Measurements from ENCODE around the gene CDKN2AIPNL.
"Not testable (repeated sequence)": the region's sequence is repeated elsewhere in the genome, so short reads cannot be mapped to it uniquely, and the experiment has no call there.

Gene CDKN2AIPNL

GRCh38 chr5:134437847-134438581, 26.3 kb upstream of the CDKN2AIPNL start:
- peak; percentile 27 for DNase-seq (ENCODE audit: low spot score)

GRCh38 chr5:134437340-134437846, 25.7 kb upstream of the CDKN2AIPNL start:
- no peak for DNase-seq (ENCODE audit: low spot score)

- no peak for DNase-seq (ENCODE audit: low spot score)
These were observed 25.1 kb upstream of the CDKN2AIPNL start for GRCh38 chr5:134436523-134437339.

- no peak for DNase-seq (ENCODE audit: low spot score)
These were observed 23.9 kb upstream of the CDKN2AIPNL start for GRCh38 chr5:134435560-134435959.

- no peak for DNase-seq (ENCODE audit: low spot score)
These were observed 21.1 kb upstream of the CDKN2AIPNL start for GRCh38 chr5:134432677-134433359.

GRCh38 chr5:134432174-134432573, 20.5 kb upstream of the CDKN2AIPNL start:
- no peak for DNase-seq (ENCODE audit: low spot score)

- no peak for DNase-seq (ENCODE audit: low spot score)
These were observed 18.4 kb upstream of the CDKN2AIPNL start for GRCh38 chr5:134430001-134430569.

- no peak for DNase-seq (ENCODE audit: low spot score)
These were observed 15.9 kb upstream of the CDKN2AIPNL start for GRCh38 chr5:134427540-134428041.

GRCh38 chr5:134426361-134426760, 14.7 kb upstream of the CDKN2AIPNL start:
- no peak for DNase-seq (ENCODE audit: low spot score)

- no peak for DNase-seq (ENCODE audit: low spot score)
These were observed 11.7 kb upstream of the CDKN2AIPNL start for GRCh38 chr5:134423376-134423775.

GRCh38 chr5:134422791-134423365, 11.2 kb upstream of the CDKN2AIPNL start:
- no peak for DNase-seq (ENCODE audit: low spot score)

- DNase-seq (ENCODE audit: low spot score), result not testable (repeated sequence)
These were observed 9.4 kb upstream of the CDKN2AIPNL start for GRCh38 chr5:134421038-134421437.

- DNase-seq (ENCODE audit: low spot score), result no peak
These were observed 8.7 kb upstream of the CDKN2AIPNL start for GRCh38 chr5:134420343-134420742.

GRCh38 chr5:134418958-134419357, 7.3 kb upstream of the CDKN2AIPNL start:
- DNase-seq (ENCODE audit: low spot score), result no peak

- no peak for DNase-seq (ENCODE audit: low spot score)
These were observed 6.0 kb upstream of the CDKN2AIPNL start for GRCh38 chr5:134417707-134418106.

- no peak for DNase-seq (ENCODE audit: low spot score)
These were observed 1.4 kb upstream of the CDKN2AIPNL start for GRCh38 chr5:134413046-134413445.

GRCh38 chr5:134411228-134411545, 494 bp downstream of the CDKN2AIPNL start:
- no peak for DNase-seq (ENCODE audit: low spot score)

GRCh38 chr5:134410822-134411221, 859 bp downstream of the CDKN2AIPNL start:
- no peak for DNase-seq (ENCODE audit: low spot score)

- peak; percentile 12 for DNase-seq (ENCODE audit: low spot score)
These were observed 2.4 kb downstream of the CDKN2AIPNL start for GRCh38 chr5:134409321-134409720.

- DNase-seq (ENCODE audit: low spot score), result no peak
These were observed 5.3 kb downstream of the CDKN2AIPNL start for GRCh38 chr5:134406390-134406789.

GRCh38 chr5:134403951-134404350, 7.7 kb downstream of the CDKN2AIPNL start:
- DNase-seq (ENCODE audit: low spot score), result peak; percentile 13

Measured in hematopoietic multipotent progenitor cell treated with erythropoietin and hydrocortisone succinate and interleukin-3 and kit ligand, for 17 days (in vitro differentiated cells).